ENCODE results near the gene SAMMSON.
A peak's percentile ranks its signal among the peaks of the same experiment; 100 is the strongest.

The SAMMSON gene

DNA sequence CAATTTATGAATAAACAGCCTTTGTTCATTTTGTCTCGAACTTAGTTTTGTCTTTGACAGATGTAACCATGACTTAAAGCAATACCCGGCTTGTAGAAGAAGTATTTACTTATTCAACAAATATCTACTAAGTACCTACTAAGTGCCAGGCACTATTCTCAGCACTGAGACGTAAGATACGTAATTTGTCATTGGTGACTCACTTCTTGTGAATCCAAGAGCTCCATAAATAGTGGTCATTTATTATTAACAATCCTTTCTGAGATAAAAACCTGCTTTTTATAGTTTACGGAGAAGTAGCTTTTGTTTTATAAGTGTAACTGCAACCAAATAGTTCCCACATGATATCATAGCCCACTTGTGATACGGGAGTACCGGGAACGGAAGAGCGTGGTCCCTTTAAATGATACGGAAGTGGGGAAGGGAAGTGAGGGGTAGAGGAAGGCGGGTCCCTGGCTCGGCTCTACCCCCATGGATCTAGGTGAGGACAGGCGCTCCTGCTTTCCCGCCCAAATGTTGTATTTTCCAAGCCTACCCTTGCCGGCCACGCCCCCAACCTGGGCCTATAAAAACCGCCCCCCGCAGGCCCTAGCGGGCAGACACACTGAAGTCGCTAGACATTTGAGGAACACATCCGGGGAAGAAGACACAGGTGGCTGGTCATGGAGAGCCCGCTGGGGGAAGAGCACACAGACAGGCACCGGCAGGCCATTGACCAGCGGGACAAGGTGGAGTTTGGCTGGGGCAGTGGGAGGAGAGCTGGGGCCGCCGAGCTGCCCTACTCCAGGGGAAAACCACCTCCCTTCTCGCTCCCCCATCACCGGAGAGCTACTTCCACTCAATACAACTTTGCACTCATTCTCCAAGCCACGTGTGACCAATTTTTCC, at the start of gene SAMMSON:
TSS of gene SAMMSON (plus strand) at position 594 of the 888 bp plus-strand sequence.
- H3K4me3 ChIP-seq (ENCODE audit: low read length): 0 out of 2 replicates have a peak within 1 kb of the TSS, but pooled peaks have one; percentile 5
- DNase-seq (ENCODE audit: low read depth): peak; percentile 4

DNA sequence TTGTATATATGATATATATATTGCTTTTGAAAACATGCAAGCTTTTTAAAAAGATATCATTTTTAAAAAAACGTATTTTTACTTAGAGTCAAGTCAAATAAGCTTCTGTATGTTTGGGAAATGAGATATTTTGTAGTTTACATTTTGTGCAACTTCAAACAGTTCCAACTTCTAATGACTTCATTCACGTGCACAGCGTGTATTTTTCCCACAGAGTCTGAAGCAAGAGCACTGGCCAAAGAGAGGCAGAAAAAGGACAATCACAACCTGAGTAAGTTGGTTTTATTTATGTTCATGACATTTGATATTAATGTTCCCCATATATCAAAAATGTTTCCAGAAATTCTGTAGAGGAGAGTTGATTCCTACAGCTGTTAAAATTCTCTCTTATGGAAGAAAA, 47.9 kb upstream of the SAMMSON start:
- no peak for DNase-seq (ENCODE audit: low read depth)
- TF ChIP-seq, protein P1, sequence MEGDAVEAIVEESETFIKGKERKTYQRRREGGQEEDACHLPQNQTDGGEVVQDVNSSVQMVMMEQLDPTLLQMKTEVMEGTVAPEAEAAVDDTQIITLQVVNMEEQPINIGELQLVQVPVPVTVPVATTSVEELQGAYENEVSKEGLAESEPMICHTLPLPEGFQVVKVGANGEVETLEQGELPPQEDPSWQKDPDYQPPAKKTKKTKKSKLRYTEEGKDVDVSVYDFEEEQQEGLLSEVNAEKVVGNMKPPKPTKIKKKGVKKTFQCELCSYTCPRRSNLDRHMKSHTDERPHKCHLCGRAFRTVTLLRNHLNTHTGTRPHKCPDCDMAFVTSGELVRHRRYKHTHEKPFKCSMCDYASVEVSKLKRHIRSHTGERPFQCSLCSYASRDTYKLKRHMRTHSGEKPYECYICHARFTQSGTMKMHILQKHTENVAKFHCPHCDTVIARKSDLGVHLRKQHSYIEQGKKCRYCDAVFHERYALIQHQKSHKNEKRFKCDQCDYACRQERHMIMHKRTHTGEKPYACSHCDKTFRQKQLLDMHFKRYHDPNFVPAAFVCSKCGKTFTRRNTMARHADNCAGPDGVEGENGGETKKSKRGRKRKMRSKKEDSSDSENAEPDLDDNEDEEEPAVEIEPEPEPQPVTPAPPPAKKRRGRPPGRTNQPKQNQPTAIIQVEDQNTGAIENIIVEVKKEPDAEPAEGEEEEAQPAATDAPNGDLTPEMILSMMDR (conservative IDR thresholded peaks at IDR 0.05; ENCODE audit: low read length): no peak
- no peak overlapping the region for H3K4me3 ChIP-seq (ENCODE audit: low read length)

More for the DNA sequence above, at the start of gene SAMMSON:
- TF ChIP-seq, protein P1 (conservative IDR thresholded peaks at IDR 0.05; ENCODE audit: low read length): no peak

DNA sequence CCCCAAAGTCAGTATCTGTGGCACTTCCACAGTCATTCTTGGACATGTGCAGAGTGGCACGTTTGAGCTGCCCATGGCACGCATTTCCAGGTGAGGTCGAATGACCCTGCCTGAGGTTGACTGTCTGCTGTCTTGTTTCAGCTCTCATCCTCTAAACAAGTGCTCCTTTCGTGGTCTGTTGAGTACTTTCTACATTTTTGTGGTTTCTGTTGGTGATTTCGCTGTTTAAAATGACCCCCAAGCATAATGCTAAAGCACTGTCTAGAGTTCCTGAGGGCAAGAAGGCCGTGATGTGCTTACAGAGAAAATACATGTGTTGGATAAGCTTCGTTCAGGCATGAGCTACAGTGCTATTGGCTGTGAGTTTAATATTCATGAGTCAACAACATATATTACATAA, 40.0 kb upstream of the SAMMSON start:
- H3K4me3 ChIP-seq (ENCODE audit: low read length): no peak overlapping the region
- TF ChIP-seq, protein P1 (conservative IDR thresholded peaks at IDR 0.05; ENCODE audit: low read length): no peak
- DNase-seq (ENCODE audit: low read depth): no peak

DNA sequence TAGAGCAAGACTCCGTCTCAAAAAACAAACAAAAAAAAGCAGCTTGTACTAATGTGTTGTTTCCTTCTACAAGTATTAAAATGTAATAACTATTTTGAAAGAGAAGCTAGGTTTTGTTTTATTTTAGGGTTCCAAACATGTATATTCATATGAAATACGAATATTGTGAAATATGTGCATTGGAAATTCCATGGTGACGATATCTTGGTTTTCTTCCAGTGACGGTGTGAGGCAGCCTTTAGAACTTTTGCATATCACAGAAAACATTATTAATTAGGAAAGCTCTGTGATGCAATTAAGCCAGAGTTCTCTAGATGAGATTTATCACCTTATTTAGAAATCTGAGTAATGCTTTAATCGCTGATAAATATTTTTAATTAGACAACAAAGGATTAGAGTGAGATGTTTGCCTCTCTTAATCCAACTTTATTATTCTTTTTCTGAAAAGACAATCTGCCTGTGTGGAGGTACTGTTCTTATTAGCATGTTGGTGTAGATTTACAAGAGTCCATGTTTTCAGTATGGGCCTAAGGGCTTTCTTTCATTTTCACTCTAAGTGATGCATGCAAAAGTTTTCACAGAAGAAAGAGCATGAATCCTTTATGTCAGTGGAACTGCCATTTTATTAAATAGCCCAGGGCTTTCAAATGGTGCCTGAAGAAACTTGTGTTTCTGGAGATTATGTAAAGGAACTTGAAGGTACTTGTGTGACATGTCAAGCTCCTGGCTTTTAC, 37.7 kb upstream of the SAMMSON start:
- DNase-seq (ENCODE audit: low read depth): no peak

DNA sequence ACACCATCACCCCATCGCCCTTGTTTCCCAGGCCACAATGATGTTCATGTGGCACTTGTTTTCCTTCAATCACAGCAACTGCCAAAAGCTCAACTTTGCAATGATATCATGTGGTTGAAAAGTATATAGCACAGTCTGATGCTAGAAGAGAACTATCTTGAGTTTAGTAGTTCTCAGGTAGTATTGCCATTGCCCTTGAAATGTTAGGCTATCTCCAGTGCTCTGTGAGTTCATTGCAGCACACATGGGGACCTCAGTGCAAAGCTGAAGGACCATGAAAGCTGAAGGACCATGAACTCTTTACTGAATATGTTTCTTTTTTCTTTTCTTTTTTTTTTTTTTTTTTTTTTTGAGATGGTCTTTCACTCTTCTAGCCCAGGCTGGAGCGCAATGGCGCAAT, 35.9 kb upstream of the SAMMSON start:
- TF ChIP-seq, protein P1 (conservative IDR thresholded peaks at IDR 0.05; ENCODE audit: low read length): no peak
- H3K4me3 ChIP-seq (ENCODE audit: low read length): no peak overlapping the region
- DNase-seq (ENCODE audit: low read depth): no peak

More for the DNA sequence above, 37.7 kb upstream of the SAMMSON start:
- H3K4me3 ChIP-seq (ENCODE audit: low read length): no peak overlapping the region
- TF ChIP-seq, protein P1 (conservative IDR thresholded peaks at IDR 0.05; ENCODE audit: low read length): no peak

DNA sequence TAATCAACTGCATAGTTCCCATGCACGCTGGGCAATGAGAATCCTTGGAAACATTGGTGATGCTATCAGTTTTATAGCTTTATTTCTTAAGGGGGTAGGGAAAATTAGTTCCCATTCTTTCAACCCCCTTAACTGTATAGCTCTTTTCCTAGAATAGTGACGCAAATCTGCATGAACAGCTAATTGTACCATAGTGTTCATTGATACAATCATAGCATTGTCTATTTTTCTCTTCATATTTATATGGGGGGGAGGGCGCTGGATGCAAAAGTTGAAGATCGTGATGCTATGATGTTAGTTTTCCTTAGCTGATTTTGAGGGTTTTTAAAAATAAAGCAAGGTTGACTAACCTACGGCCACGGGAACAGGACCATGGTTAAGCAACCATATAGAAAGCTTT, 32.4 kb upstream of the SAMMSON start:
- TF ChIP-seq, protein P1 (conservative IDR thresholded peaks at IDR 0.05; ENCODE audit: low read length): no peak
- H3K4me3 ChIP-seq (ENCODE audit: low read length): no peak overlapping the region
- DNase-seq (ENCODE audit: low read depth): no peak

Measured in AG10803 (cell line).